HTERT RPE-1 (cell line): ENCODE data around the gene ASB16.
"Not testable (repeated sequence)": the region's sequence is repeated elsewhere in the genome, so short reads cannot be mapped to it uniquely, and the experiment has no call there.

Experiments
- in situ Hi-C: fragments of 300-500 bp; cut with MboI; formaldehyde crosslinking; loops from 4 replicates; pipeline ENCODE4 v1.14.3; 2020; ENCODE audit warnings: low sequenced_read_pairs

ASB16 gene, protein sequence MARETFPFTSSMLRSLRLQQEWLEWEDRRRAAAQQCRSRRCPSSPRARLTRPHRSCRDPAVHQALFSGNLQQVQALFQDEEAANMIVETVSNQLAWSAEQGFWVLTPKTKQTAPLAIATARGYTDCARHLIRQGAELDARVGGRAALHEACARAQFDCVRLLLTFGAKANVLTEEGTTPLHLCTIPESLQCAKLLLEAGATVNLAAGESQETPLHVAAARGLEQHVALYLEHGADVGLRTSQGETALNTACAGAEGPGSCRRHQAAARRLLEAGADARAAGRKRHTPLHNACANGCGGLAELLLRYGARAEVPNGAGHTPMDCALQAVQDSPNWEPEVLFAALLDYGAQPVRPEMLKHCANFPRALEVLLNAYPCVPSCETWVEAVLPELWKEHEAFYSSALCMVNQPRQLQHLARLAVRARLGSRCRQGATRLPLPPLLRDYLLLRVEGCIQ

DNA sequence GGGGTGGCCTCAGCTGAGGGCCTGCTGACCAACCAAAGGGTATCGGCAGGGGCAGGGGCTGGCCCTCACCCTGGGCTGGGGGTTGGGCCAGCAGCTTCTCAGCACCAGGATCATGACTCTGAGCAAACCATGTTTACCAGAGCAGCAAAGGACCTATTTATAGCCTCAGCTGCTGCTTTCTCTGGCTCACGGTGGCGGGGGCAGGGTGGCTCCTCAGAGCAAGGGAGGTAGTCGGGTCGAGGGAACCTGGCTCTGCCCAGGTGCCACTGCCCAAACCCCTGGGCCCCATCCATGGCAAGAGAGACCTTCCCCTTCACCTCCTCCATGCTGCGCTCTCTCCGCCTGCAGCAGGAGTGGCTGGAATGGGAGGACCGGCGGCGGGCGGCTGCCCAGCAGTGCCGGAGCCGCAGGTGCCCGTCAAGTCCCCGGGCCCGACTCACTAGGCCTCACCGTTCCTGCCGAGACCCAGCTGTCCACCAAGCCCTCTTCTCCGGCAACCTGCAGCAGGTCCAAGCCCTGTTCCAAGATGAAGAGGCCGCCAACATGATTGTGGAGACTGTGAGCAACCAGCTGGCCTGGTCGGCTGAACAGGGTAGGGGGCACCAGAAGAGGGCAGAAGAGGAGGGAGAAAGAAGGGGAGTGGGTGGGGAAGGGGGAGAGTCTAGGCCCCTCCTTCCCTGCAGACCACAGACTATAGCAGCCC lies at the start of gene ASB16:
TSS of gene ASB16 (plus strand) at position 206 of the 703 bp plus-strand sequence. CDS start at position 292, 86 bp downstream.
- in situ Hi-C loops: no loop called here

GRCh38 chr17:44120851-44121605 lies 49.5 kb upstream of the ASB16 start:
- in situ Hi-C loops: no loop called here

GRCh38 chr17:44121997-44122815 lies 48.3 kb upstream of the ASB16 start:
- in situ Hi-C loops: no loop called here

GRCh38 chr17:44122816-44123355 lies 47.6 kb upstream of the ASB16 start:
- in situ Hi-C loops: no loop called here

GRCh38 chr17:44123356-44124117 lies 47.0 kb upstream of the ASB16 start, which contains the start of gene HDAC5:
Gene HDAC5, minus strand, starts transcription at chr17:44123641. Its CDS starts 6,126 bp downstream, at chr17:44117515.
- in situ Hi-C loops: no loop called here

DNA sequence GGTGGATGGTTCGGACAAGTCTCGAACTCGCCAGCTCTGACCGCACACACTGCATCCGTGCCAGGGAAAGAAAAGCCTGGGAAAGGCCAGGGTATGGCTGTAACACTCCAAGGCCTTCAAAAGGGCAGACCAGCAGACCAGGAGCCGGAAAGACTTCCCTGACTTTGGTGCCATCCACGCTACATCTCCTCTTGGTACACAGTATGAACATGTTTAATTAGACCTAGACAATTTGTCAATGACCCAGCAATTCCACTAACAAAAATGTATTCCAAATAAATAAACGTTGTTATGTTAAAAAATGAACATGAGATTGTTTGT lies 46.4 kb upstream of the ASB16 start:
- in situ Hi-C loops: no loop called here

GRCh38 chr17:44128383-44128782 lies 42.1 kb upstream of the ASB16 start:
- in situ Hi-C loops: no loop called here

DNA sequence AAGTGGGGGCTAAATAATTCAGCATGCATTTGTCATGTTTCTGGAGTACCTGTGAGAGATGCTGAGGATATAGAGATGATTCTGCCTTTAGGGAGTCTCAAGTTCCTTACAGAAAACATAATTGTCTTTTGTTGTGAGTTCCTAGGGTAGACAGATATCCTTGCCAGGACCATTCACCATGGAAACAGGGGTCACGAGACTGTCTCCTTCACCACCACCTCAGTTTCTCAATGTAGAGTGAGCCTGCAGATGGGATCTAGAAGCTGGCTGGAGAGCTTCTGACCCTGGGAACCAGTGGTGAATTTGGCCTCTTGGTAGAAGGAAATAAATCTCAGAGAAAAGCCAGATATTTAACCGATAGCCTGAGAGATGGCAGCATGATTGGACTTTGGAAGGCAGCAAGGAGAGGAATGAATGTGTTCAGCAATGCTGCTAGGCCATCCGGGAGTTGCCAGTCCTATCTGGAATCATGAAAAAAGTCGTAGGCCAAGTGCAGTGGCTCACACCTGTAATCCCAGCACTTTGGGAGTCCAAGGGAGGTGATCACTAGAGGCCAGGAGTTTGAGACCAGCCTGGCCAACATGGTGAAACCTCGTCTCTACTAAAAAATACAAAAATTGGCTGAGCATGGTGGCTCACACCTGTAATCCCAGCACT lies 39.7 kb upstream of the ASB16 start:
- in situ Hi-C loops: no loop called here

- in situ Hi-C loops: not testable (repeated sequence)
These were observed 39.1 kb upstream of the ASB16 start for GRCh38 chr17:44131372-44131771.

DNA sequence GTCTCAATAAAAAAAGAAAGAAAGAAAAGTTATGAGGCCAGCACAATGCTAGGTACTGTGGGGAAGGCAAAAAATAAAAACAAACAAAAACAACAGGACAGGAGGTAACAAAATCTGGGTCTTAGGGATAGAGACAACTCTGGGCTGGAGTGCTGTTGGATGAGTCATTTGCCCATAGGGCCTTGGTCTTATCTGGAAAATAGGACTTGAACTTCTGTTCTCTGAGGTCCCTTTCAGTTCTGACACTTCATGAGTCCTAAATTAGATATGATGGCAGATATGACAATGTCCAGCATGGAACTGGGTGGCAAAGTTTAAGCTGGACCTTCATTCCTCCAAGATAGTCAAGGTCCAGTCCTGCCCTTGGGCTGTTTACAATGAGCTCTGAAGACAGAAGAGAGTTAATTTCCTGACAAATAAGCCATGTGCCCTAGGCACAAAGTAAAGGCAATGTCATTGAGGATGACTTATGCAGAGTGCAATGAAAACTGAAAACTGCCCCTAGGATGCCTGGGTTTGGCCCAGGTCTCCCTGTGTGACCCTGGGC lies 38.2 kb upstream of the ASB16 start:
- in situ Hi-C loops: no loop called here

DNA sequence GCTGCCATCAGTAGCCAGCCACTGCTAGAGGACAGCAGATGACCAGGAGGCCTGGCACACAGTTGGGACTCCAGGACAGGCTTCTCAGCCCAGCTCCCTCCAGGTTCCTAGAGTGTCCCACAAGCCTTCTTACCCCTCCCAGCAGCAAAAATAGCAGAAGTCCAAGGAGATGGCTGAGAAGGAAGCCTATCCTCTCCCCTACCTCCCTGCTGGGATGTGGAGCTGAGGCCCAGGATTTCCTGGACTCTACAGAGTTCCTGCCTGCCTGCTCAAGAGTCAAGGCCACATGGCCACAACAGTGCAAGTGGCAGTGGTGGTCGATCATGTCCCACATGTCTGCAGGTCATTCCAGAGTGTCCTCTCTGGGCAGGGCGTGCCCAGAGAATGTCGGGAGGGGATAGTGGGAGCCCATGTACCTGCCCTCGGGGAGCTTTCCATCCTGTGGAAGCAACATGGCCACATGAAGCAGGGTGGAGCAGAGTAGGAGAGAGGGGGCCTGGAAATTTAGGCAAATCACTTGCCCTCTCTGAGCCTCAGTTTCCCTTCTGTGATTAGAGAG lies 36.5 kb upstream of the ASB16 start:
- in situ Hi-C loops: no loop called here

GRCh38 chr17:44134752-44135568 lies 35.5 kb upstream of the ASB16 start:
- in situ Hi-C loops: no loop called here

- in situ Hi-C loops: no loop called here
These were observed 32.4 kb upstream of the ASB16 start for GRCh38 chr17:44137891-44138709.

GRCh38 chr17:44143921-44144320 lies 26.6 kb upstream of the ASB16 start:
- in situ Hi-C loops: not testable (repeated sequence)

- in situ Hi-C loops: no loop called here
These were observed 25.4 kb upstream of the ASB16 start for GRCh38 chr17:44144966-44145739.
